Endothelial cell of umbilical vein (primary cell): Measurements from ENCODE around the gene ZAR1.

Experiments
- CTCF ChIP-seq, 2 donors: IDR thresholded peaks; 1 replicate in 1 of 2; 2 replicates in 1 of 2; pipeline ENCODE4 v1.5.1; 2011; ENCODE audit warnings: low read length in 2 of 2, mild to moderate bottlenecking in 2 of 2, moderate library complexity in 2 of 2, control low read depth in 1 of 2, inconsistent platforms in 1 of 2, low read depth in 1 of 2; ENCODE audit not compliant: insufficient read depth in 1 of 2; ENCODE audit errors: extremely low read depth in 1 of 2
- POLR2AphosphoS5 ChIP-seq: IDR thresholded peaks from 2 replicates; pipeline ENCODE4 v1.6.1; 2012; ENCODE audit warnings: low read depth, mild to moderate bottlenecking, control low read depth, low read length, moderate library complexity; ENCODE audit not compliant: insufficient read depth

- TF ChIP-seq CTCF (IDR thresholded peaks at IDR 0.05; ENCODE audit: extremely low read depth in 1 of 2, insufficient read depth in 1 of 2, low read depth in 1 of 2, low read length in 2 of 2) (no peak), POLR2AphosphoS5 (no peak)
Observed at GRCh38 chr4:48542888-48543287, 52.8 kb downstream of the ZAR1 start.
